ENCODE results near the gene TPM4.

The TPM4 gene

DNA sequence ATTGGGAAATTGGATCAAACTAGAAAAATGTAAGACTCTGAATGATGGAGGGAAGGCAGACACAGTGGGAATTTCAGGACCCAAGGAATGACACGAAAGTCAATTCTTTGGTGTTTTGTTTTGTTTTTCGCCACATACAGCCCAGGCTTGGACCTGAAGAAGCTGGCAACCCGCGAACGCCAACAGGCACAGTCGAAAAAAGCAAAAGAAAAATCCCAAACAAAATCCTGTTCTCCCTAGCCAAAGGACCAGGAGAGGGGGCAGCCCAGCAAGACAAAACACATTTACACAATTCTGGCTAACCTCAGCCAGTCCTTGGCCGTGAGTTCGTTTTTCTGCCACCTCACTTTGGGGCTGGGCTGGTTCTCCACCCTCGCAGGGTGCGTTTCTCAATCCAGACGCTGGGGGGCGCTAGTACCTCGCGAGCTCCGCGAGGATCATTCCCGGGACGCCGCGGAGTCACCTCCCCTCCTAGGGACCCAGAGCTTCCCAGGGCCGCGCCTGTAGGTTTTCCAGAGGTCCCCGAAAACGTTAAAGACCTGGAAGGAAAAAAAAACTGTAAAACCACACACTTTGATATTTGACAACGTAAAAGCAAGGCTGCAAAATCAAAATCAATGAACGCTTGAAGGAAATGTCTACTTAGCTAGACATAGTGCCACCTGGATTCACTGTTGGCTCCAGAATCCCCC lies 34.9 kb upstream of the TPM4 start:
- DNase-seq: peak; percentile 45 to 66 (median 60)
- Histone ChIP-seq H3K27me3 (replicated peaks; ENCODE audit: control insufficient read depth, insufficient read depth, low read length, poor library complexity, severe bottlenecking) (no peaks in the 10 kb centered on the region), H3K4me3 (ENCODE audit: insufficient read depth, low read depth, low read length, poor library complexity, severe bottlenecking) (no peak overlapping the region)

DNA sequence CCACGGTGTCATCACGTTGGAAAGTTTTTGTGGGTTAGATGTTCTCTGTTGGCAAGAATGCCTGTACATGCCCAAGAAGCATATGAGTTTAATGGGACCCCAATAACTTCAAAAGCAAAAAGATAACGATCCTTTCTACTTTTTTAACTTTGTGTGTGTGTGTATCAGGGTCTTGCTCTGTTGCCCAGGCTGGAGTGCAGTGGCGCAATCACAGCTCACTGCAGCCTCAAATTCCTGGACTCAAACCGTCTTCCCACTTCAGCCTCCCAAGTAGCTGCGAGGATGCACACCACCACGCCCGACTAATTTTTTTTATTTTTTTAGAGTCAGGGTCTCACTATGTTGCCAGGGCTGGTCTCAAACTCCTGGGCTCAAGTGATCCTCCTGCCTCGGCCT lies 34.3 kb upstream of the TPM4 start:
- Histone ChIP-seq H3K4me1 (ENCODE audit: control insufficient read depth, insufficient read depth, low read length, poor library complexity, severe bottlenecking) (no peaks in the 10 kb centered on the region), H3K36me3 (ENCODE audit: control insufficient read depth, insufficient read depth, low read length) (no peaks in the 10 kb centered on the region), H3K9me3 (ENCODE audit: control insufficient read depth, low read length) (no peaks in the 10 kb centered on the region), H3K27ac (ENCODE audit: insufficient read depth, low read length, poor library complexity, severe bottlenecking) (no peak overlapping the region), H3K4me3 (ENCODE audit: insufficient read depth, low read depth, low read length, poor library complexity, severe bottlenecking) (no peak overlapping the region), H3K27me3 (replicated peaks; ENCODE audit: control insufficient read depth, insufficient read depth, low read length, poor library complexity, severe bottlenecking) (no peaks in the 10 kb centered on the region)
- no peak for DNase-seq

More for the DNA sequence above, 34.9 kb upstream of the TPM4 start:
- H3K4me1 ChIP-seq (ENCODE audit: control insufficient read depth, insufficient read depth, low read length, poor library complexity, severe bottlenecking): no peaks in the 10 kb centered on the region
- no peaks in the 10 kb centered on the region for H3K9me3 ChIP-seq (ENCODE audit: control insufficient read depth, low read length)
- H3K27ac ChIP-seq (ENCODE audit: insufficient read depth, low read length, poor library complexity, severe bottlenecking): no peak overlapping the region
- H3K36me3 ChIP-seq (ENCODE audit: control insufficient read depth, insufficient read depth, low read length): no peaks in the 10 kb centered on the region

DNA sequence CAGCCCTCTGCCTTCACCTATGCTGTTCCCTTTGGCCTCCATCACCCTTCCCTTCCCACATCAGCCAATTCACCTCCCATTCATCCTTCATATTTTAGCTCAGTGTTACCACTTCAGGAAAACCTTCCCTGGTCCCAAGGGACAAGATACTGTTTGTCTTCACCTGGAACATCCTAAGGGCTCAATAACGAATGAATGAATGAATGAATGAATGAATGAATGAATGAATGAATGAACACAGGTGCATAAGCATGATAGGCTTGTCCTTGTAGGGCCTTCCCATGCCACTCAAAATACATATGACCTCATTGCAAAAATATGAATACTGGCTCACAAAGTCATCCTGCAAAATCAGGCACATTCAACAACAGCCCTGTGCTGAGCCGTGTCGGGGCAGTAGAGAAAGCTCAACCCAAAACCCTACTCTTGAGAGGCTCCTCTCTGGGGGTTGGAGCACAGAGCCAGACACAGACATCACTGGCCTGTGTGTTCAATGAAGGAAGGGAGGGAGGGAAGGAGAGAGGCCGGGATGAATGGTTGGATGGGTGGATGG lies 33.7 kb upstream of the TPM4 start:
- H3K4me1 ChIP-seq (ENCODE audit: control insufficient read depth, insufficient read depth, low read length, poor library complexity, severe bottlenecking): no peaks in the 10 kb centered on the region
- no peaks in the 10 kb centered on the region for H3K9me3 ChIP-seq (ENCODE audit: control insufficient read depth, low read length)
- no peaks in the 10 kb centered on the region for H3K27me3 ChIP-seq (replicated peaks; ENCODE audit: control insufficient read depth, insufficient read depth, low read length, poor library complexity, severe bottlenecking)
- H3K27ac ChIP-seq (ENCODE audit: insufficient read depth, low read length, poor library complexity, severe bottlenecking): no peak overlapping the region
- no peaks in the 10 kb centered on the region for H3K36me3 ChIP-seq (ENCODE audit: control insufficient read depth, insufficient read depth, low read length)
- H3K4me3 ChIP-seq (ENCODE audit: insufficient read depth, low read depth, low read length, poor library complexity, severe bottlenecking): no peak overlapping the region
- no peak for DNase-seq

DNA sequence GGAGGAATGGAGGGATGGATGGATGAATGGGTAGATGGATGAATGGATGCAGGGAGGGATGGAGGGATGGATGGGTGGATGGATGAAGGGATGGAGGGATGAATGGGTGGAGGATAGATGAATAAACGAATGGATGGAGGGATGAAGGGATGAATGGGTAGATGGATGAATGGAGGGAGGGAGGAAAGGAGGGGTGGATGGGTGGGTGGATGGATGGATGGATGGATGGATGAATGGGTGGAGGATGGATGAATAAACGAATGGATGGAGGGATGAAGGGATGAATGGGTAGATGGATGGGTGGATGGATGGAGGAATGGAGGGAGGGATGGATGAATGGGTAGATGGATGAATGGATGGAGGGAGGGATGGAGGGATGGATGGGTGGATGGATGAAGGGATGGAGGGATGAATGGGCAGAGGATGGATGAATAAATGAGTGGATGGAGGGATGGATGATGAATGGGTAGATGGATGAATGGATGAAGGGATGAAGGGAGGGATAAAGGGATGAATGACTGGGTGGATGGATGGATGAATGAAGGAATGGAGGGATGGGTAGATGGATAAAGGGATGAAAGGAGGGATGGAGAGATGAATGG lies 33.0 kb upstream of the TPM4 start:
- Histone ChIP-seq H3K27me3 (replicated peaks; ENCODE audit: control insufficient read depth, insufficient read depth, low read length, poor library complexity, severe bottlenecking) (no peaks in the 10 kb centered on the region), H3K4me3 (ENCODE audit: insufficient read depth, low read depth, low read length, poor library complexity, severe bottlenecking) (no peak overlapping the region), H3K4me1 (ENCODE audit: control insufficient read depth, insufficient read depth, low read length, poor library complexity, severe bottlenecking) (no peaks in the 10 kb centered on the region), H3K9me3 (ENCODE audit: control insufficient read depth, low read length) (no peaks in the 10 kb centered on the region), H3K27ac (ENCODE audit: insufficient read depth, low read length, poor library complexity, severe bottlenecking) (no peak overlapping the region), H3K36me3 (ENCODE audit: control insufficient read depth, insufficient read depth, low read length) (no peaks in the 10 kb centered on the region)
- DNase-seq: no peak

DNA sequence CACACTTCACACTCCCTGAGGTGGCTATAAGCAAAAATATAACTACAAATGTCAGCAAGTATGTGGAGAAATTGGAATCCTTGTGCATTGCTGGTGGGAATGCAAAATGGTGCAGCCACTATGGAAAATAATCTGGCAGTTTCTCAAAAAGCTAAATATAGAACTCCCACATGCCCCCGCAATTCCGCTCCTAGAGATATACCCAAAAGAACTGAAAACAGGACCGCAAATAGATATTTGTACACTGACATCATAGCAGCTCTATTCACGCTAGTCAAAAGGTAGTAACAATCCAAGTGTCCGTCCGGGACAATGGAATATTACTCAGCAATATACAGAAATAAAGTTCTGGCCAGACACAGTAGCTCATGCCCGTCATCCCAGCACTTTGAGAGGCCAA lies 31.5 kb upstream of the TPM4 start:
- Histone ChIP-seq H3K36me3 (ENCODE audit: control insufficient read depth, insufficient read depth, low read length) (no peaks in the 10 kb centered on the region), H3K27ac (ENCODE audit: insufficient read depth, low read length, poor library complexity, severe bottlenecking) (no peak overlapping the region), H3K27me3 (replicated peaks; ENCODE audit: control insufficient read depth, insufficient read depth, low read length, poor library complexity, severe bottlenecking) (no peaks in the 10 kb centered on the region), H3K9me3 (ENCODE audit: control insufficient read depth, low read length) (no peaks in the 10 kb centered on the region), H3K4me3 (ENCODE audit: insufficient read depth, low read depth, low read length, poor library complexity, severe bottlenecking) (no peak overlapping the region), H3K4me1 (ENCODE audit: control insufficient read depth, insufficient read depth, low read length, poor library complexity, severe bottlenecking) (no peaks in the 10 kb centered on the region)
- DNase-seq: no peak

DNA sequence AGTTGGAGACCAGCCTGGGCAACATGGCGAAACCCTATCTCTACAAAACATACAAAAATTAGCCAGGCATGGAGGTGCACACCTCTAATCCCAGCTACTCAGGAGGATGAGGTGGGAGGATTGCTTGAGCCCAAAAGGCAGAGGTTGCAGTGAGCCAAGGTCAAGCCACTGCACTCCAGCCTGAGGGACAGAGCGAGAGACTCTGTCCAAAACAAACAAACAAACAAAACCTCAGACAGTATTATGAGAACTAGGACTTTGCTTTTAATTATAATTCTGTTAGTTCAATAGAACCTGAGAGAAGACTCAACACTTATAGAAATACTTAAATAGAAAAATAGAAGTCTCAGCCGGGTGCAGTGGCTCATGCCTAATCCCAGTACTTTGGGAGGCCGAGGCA lies 31.1 kb upstream of the TPM4 start:
- no peak for DNase-seq
- H3K27me3 ChIP-seq (replicated peaks; ENCODE audit: control insufficient read depth, insufficient read depth, low read length, poor library complexity, severe bottlenecking): no peaks in the 10 kb centered on the region
- H3K9me3 ChIP-seq (ENCODE audit: control insufficient read depth, low read length): no peaks in the 10 kb centered on the region
- no peaks in the 10 kb centered on the region for H3K36me3 ChIP-seq (ENCODE audit: control insufficient read depth, insufficient read depth, low read length)
- H3K27ac ChIP-seq (ENCODE audit: insufficient read depth, low read length, poor library complexity, severe bottlenecking): no peak overlapping the region
- H3K4me3 ChIP-seq (ENCODE audit: insufficient read depth, low read depth, low read length, poor library complexity, severe bottlenecking): no peak overlapping the region
- H3K4me1 ChIP-seq (ENCODE audit: control insufficient read depth, insufficient read depth, low read length, poor library complexity, severe bottlenecking): no peaks in the 10 kb centered on the region

DNA sequence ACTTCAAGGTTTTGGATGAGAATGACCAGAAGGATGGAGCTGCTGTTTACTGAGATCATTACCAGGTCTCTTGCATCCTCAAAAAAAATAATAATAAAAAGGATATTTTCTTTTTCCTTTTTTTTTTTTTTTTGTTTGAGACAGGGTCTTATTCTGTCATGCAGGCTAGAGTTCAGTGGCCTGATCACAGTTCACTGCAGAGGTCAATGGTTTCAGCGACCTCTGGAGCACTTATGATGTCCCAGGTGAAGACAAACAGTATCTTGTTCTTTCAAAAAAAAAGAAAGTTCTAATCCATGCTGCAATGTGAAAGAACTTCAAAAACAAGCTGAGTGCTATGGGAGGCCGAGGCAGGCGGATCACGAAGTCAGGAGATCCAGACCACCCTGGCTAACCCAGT lies 30.4 kb upstream of the TPM4 start:
- no peaks in the 10 kb centered on the region for H3K9me3 ChIP-seq (ENCODE audit: control insufficient read depth, low read length)
- no peaks in the 10 kb centered on the region for H3K4me1 ChIP-seq (ENCODE audit: control insufficient read depth, insufficient read depth, low read length, poor library complexity, severe bottlenecking)
- no peaks in the 10 kb centered on the region for H3K36me3 ChIP-seq (ENCODE audit: control insufficient read depth, insufficient read depth, low read length)
- H3K27me3 ChIP-seq (replicated peaks; ENCODE audit: control insufficient read depth, insufficient read depth, low read length, poor library complexity, severe bottlenecking): no peaks in the 10 kb centered on the region
- H3K4me3 ChIP-seq (ENCODE audit: insufficient read depth, low read depth, low read length, poor library complexity, severe bottlenecking): no peak overlapping the region
- H3K27ac ChIP-seq (ENCODE audit: insufficient read depth, low read length, poor library complexity, severe bottlenecking): no peak overlapping the region
- no peak for DNase-seq

DNA sequence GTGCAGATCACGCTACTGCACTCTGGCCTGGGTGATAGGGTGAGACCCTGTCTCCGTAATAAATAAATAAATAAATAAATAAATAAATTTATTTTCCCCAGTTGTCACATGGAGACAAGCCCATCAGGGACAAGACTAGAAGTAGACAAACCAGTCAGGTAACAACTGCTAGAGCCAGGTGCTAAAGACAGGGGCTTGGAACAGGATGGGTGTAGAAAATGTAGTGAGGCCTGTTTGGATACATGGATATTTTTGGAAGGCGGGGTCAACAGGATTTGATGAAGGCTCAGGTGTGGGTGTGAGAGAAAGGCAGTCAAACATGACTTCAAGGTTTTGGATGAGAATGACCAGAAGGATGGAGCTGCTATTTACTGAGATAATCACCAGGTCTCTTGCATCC lies 27.7 kb upstream of the TPM4 start:
- H3K27me3 ChIP-seq (replicated peaks; ENCODE audit: control insufficient read depth, insufficient read depth, low read length, poor library complexity, severe bottlenecking): no peaks in the 10 kb centered on the region
- no peaks in the 10 kb centered on the region for H3K36me3 ChIP-seq (ENCODE audit: control insufficient read depth, insufficient read depth, low read length)
- no peak overlapping the region for H3K27ac ChIP-seq (ENCODE audit: insufficient read depth, low read length, poor library complexity, severe bottlenecking)
- H3K9me3 ChIP-seq (ENCODE audit: control insufficient read depth, low read length): no peaks in the 10 kb centered on the region
- no peaks in the 10 kb centered on the region for H3K4me1 ChIP-seq (ENCODE audit: control insufficient read depth, insufficient read depth, low read length, poor library complexity, severe bottlenecking)
- no peak overlapping the region for H3K4me3 ChIP-seq (ENCODE audit: insufficient read depth, low read depth, low read length, poor library complexity, severe bottlenecking)
- no peak for DNase-seq

DNA sequence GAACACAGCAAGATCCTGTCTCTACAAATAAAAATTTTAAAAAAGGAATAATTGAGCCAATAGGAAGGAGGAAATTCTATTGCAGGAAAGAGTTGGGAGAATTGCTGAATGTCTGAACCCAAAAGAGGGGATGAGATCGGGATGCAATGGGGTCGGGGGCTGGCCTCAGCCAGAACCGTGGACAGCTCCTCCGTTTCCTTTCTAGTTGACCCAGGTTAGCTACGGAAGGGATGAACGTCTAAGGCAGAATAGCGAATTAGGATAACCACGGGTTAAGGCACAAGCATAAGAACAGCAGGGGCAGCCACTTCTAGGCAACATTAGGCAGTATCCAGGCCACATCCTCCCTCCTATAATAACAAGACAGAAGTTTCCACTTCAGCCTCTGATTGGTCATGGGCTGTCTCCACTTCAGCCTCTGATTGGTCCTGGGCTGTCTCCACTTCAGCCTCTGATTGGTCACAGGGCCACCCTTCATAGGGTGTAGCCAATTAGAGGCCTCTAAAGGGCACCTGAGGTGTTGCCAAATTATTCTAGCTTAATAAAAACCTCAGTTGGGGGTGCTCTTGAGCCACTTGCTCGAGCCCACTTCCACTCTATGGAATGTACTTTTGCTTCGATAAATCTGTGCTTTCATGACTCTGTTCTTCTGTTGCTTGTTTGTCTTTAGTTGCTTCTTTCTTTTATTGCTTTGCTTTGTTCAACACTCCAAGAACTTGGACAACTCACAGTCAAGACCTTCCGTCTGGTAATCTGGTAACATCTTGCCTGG lies 24.9 kb upstream of the TPM4 start:
- H3K4me1 ChIP-seq (ENCODE audit: control insufficient read depth, insufficient read depth, low read length, poor library complexity, severe bottlenecking): no peaks in the 10 kb centered on the region
- no peaks in the 10 kb centered on the region for H3K27me3 ChIP-seq (replicated peaks; ENCODE audit: control insufficient read depth, insufficient read depth, low read length, poor library complexity, severe bottlenecking)
- no peaks in the 10 kb centered on the region for H3K36me3 ChIP-seq (ENCODE audit: control insufficient read depth, insufficient read depth, low read length)
- H3K9me3 ChIP-seq (ENCODE audit: control insufficient read depth, low read length): no peaks in the 10 kb centered on the region
- H3K27ac ChIP-seq (ENCODE audit: insufficient read depth, low read length, poor library complexity, severe bottlenecking): no peak overlapping the region
- DNase-seq: peak; percentile 13 to 48 (median 29)
- no peak overlapping the region for H3K4me3 ChIP-seq (ENCODE audit: insufficient read depth, low read depth, low read length, poor library complexity, severe bottlenecking)

DNA sequence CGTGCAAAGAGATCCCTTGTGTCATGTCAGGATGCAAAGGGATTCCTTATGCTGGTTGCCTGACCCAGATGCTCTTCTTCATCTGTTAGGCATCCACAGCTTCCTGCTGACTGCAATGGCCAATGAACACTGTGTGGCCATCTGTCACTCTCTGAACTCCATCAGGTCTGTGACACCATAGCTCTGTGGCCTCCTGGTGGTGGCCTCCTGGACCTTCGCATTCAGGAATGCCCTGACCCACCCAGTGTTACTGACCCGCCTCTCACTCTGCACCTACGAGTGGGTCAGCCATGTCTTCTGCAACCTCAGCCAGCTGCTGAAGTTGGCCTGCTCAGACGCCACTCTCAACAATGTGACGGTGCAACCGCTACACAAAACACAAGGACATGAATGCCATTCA lies 23.9 kb upstream of the TPM4 start:
- Histone ChIP-seq H3K9me3 (ENCODE audit: control insufficient read depth, low read length) (no peaks in the 10 kb centered on the region), H3K4me3 (ENCODE audit: insufficient read depth, low read depth, low read length, poor library complexity, severe bottlenecking) (no peak overlapping the region), H3K27me3 (replicated peaks; ENCODE audit: control insufficient read depth, insufficient read depth, low read length, poor library complexity, severe bottlenecking) (no peaks in the 10 kb centered on the region), H3K36me3 (ENCODE audit: control insufficient read depth, insufficient read depth, low read length) (no peaks in the 10 kb centered on the region), H3K4me1 (ENCODE audit: control insufficient read depth, insufficient read depth, low read length, poor library complexity, severe bottlenecking) (no peaks in the 10 kb centered on the region), H3K27ac (ENCODE audit: insufficient read depth, low read length, poor library complexity, severe bottlenecking) (no peak overlapping the region)
- DNase-seq: no peak

All from effector memory CD4-positive, alpha-beta T cell (primary cell).